Brain microvascular endothelial cell (primary cell): ENCODE results near the gene MFSD6L.

Source experiments
- DNase-seq: peaks from one replicate; pipeline ENCODE4 v3.0.0-alpha.2; 2020
- H3K27ac ChIP-seq: fragments of 250-450 bp; sonication (Bioruptor Pico); 2 replicates; pipeline ENCODE4 v1.5.1; 2020; ENCODE audit warnings: mild to moderate bottlenecking, moderate library complexity
- H3K27me3 ChIP-seq: fragments of 250-450 bp; sonication (Bioruptor Pico); replicated peaks from 2 replicates; pipeline ENCODE4 v1.5.1; 2020; ENCODE audit warnings: mild to moderate bottlenecking
- H3K36me3 ChIP-seq: fragments of 250-450 bp; sonication (Bioruptor Pico); replicated peaks from 2 replicates; pipeline ENCODE4 v1.5.1; 2020; ENCODE audit warnings: mild to moderate bottlenecking
- H3K4me3 ChIP-seq: 2 replicates; pipeline ENCODE4 v1.5.1; 2011; ENCODE audit warnings: low read depth, mild to moderate bottlenecking, control low read depth, low read length, moderate library complexity
- in situ Hi-C: cut with HindIII; loops from 2 replicates; pipeline ENCODE4 v1.10.0; 2017; ENCODE audit warnings: low sequenced_read_pairs, low pct_ligation_motif_present
- TF ChIP-seq, protein P1 (sequence below): IDR thresholded peaks from 2 replicates; pipeline ENCODE4 v1.5.1; 2011; ENCODE audit warnings: low read depth, mild to moderate bottlenecking, moderate library complexity, low read length, control low read depth, inconsistent platforms; ENCODE audit errors: missing control alignments

The MFSD6L gene

DNA sequence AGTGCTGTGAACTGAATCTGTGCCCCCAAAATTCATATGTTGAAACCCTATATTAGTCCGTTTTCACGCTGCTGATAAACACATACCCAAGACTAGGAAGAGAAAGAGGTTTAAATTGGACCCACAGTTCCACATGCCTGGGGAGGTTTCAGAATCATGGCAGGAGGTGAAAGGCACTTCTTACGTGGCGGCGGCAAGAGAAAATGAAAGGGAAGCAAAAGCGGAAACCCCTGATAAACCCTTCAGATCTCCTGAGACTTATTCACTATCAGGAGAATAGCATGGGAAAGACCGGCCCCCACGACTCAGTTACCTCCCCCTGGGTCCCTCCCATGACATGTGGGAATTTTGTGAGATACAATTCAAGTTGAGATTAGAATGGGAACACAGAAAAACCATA, 37.2 kb downstream of the MFSD6L start:
- DNase-seq = no peak
- in situ Hi-C loops = no loop called here
- Histone ChIP-seq H3K36me3 (no peaks in the 10 kb centered on the region), H3K4me3 (no peak overlapping the region), H3K27me3 (no peaks in the 10 kb centered on the region), H3K27ac (no peak overlapping the region)
- TF ChIP-seq, protein P1, sequence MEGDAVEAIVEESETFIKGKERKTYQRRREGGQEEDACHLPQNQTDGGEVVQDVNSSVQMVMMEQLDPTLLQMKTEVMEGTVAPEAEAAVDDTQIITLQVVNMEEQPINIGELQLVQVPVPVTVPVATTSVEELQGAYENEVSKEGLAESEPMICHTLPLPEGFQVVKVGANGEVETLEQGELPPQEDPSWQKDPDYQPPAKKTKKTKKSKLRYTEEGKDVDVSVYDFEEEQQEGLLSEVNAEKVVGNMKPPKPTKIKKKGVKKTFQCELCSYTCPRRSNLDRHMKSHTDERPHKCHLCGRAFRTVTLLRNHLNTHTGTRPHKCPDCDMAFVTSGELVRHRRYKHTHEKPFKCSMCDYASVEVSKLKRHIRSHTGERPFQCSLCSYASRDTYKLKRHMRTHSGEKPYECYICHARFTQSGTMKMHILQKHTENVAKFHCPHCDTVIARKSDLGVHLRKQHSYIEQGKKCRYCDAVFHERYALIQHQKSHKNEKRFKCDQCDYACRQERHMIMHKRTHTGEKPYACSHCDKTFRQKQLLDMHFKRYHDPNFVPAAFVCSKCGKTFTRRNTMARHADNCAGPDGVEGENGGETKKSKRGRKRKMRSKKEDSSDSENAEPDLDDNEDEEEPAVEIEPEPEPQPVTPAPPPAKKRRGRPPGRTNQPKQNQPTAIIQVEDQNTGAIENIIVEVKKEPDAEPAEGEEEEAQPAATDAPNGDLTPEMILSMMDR = no peak

DNA sequence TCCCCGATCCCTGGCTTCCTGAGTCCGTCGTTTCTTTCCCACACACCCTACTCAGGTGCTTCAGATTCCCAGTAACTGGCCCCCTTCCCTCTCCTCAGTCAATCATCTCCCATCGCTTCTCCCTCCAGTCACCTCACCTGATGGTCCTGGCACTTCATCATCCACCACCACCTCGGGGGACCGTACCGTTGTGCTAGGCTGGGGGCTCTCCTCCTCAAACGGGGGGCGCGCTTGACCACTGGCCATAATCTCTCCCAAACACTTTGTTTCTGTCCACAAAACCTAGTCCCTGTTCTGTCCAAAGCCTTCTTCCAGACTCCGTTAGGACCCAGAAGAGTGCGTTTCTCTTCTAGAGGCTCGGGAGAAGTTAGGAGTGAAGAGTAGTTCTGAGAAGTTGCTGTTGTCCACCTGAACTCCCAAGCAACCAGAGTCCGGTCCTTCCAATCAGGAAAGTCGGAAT, 41.0 kb downstream of the MFSD6L start, which contains the start of gene SPDYE4:
SPDYE4 (minus strand) TSS at position 410 of the 460 bp plus-strand sequence; CDS start at position 246, 164 bp downstream.
- TF ChIP-seq, protein P1 = no peak
- Histone ChIP-seq H3K36me3 (no peaks in the 10 kb centered on the region), H3K27me3 (no peaks in the 10 kb centered on the region), H3K27ac (no peak within 1 kb of the TSS), H3K4me3 (no peak within 1 kb of the TSS)
- DNase-seq = no peak
- in situ Hi-C loops = no loop called here

DNA sequence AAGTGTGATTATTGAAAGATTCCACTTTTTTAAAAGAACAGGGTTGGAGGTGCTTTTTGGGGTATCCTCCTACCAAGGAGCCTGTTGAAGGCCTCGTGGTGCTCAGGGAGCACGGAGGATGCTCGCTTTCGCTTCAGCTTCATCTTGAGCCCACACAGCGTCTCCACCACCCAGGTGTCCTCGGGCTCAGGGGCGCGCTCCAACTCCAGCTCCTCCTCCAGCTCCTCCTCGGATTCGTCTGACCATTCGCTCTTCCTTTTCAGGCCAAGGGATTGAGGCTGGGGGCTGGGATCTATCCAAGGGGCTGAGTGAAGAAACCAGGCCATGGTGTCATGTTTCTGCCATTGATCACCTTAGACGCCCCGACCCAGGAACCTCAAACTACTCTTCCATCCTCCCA, 42.0 kb downstream of the MFSD6L start:
- H3K27ac ChIP-seq = no peak overlapping the region
- no peak for DNase-seq
- H3K4me3 ChIP-seq = no peak overlapping the region
- no peaks in the 10 kb centered on the region for H3K36me3 ChIP-seq
- H3K27me3 ChIP-seq = no peaks in the 10 kb centered on the region
- TF ChIP-seq, protein P1 = no peak
- in situ Hi-C loops = no loop called here

DNA sequence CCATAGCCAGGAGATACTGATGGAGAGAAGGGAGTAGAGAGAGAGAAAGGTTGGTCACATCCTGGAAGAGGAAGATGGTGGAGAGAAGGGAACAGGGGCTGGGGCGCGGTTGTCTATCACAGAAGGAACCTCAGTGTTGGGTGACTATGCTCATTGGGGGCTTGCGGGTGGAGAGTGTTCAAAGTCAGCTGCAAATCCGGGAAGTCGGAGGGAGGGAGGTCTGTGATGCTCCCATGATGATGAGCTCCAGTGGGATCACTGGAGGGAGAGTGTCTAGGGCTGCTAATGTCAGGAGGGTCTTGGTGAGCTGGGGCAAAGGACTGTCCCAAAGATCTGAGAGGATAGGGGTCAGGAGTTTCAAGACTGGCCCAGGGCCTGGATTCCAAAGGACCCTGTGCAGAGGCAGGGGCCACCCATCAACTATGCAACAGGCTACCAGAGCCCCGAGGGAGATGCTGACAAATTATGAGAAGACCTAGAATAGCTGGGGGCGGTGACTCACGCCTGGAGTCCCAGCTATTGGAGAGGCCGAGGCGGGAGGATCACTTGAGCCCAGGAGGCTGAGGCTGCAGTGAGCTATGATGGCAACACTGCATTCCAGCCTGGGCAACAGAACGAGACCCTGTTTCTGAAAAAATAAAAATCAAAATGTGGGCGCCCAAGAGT, 43.4 kb downstream of the MFSD6L start:
- in situ Hi-C loops = no loop called here
- no peak for DNase-seq
- H3K27ac ChIP-seq = no peak overlapping the region
- H3K4me3 ChIP-seq = no peak overlapping the region
- TF ChIP-seq, protein P1 = no peak
- no peaks in the 10 kb centered on the region for H3K36me3 ChIP-seq
- no peaks in the 10 kb centered on the region for H3K27me3 ChIP-seq

DNA sequence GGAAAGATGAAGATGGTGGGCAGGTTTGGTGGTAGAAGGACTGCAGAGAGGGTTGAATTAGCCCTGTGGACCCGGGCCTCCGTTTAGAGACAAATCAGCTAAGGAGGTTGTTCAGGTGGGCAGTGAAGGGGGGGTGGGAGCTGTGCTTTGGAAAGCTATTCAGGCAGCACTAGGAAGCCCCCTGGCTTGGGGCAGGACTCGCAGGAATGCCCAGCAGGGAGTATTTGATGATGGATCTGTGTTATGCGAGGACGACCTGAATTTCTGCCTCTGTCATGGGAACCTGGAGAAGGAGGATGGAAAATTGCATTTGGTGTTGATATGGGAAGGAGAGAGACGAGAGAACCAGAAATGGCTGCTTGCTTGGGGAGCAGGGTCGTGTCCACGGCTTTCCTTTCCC, 44.3 kb downstream of the MFSD6L start:
- H3K27ac ChIP-seq = no peak overlapping the region

More for the DNA sequence above, 44.3 kb downstream of the MFSD6L start:
- Histone ChIP-seq H3K36me3 (no peaks in the 10 kb centered on the region), H3K4me3 (no peak overlapping the region), H3K27me3 (no peaks in the 10 kb centered on the region)
- no peak for DNase-seq
- TF ChIP-seq, protein P1 = no peak
- in situ Hi-C loops = no loop called here
